A172 (cell line): ENCODE results near the gene LDHAL6B. TPM values are rescaled to one million over a fixed set of nuclear protein-coding genes. Genes with fewer than 3 reads are reported as not detected.
A peak's percentile ranks its signal among the peaks of the same experiment; 100 is the strongest.

ENCODE experiments used
- DNase-seq: peaks from one replicate; pipeline ENCODE4 v3.0.0-alpha.2; 2015; ENCODE audit warnings: low spot score
- total RNA-seq: library from RNA; depleted of rRNA; stranded (reverse); fragments of >200 nt; shearing (Covaris generic); gene quantifications from 2 replicates; pipeline ENCODE4 v1.2.3, GENCODE V29; 2014

Gene LDHAL6B
- total RNA-seq, 1 experiment from 2014 or later = not detected

GRCh38 chr15:59177317-59177660 is 29.4 kb upstream of the LDHAL6B start:
- DNase-seq = no peak

DNA sequence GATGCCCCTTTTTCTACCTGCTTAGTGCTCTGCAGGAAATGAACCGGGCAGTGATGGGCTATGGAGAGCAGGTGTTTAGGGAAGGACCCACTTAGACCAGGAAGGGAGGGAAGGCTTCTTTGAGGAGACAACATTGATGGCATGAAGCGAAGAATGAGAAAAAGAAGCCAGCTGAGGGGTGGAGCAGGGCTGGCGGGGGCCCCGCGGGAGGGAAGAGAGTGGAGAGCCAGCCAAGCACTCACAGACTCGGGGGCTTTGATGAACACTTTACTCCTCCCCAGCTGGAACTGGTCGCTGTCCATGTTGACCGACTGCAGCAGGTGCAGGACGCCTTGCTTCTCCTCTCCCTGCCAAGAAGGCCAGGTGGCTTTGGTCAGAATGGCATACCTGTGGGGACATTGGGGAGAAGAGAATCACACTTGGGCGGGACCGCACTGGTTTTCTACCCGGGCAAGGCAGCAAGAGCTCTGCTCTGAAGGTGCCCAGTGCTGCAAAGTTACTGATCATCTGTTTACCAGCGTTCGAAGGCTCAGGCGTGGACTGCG is 28.4 kb upstream of the LDHAL6B start:
- no peak for DNase-seq

- no peak for DNase-seq
Observed at GRCh38 chr15:59179717-59180116, 26.9 kb upstream of the LDHAL6B start.

DNA sequence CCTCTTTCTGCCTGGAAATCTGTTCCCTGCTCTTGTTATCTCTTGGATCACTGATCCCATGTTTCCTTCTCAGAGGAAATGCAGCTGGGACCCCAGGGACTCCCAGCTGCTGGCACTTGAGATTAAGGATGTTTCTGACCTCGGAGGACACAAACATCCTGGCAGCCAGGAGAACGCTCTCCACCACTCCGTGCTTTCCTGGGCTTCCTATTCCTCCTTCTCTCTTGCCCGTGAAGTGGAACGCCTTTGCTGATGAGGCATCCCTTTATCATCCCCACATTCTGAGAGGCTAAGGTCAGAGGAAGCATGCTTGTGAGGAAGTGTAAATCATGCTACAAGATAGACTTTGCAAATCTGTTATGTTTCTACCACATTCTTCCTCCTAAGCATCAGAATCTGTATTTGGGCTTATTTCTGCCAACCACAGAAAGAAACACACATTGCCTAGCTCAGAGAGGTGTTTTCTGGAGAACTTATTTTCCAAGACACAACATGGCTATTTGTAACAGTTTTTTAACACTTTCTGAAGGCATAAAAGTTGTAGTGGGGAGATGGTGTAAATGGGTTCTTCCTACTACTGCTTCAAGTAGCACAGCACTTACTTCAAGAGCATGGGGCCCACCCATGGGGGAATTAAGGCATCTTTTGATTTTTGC is 25.6 kb upstream of the LDHAL6B start:
- no peak for DNase-seq

DNA sequence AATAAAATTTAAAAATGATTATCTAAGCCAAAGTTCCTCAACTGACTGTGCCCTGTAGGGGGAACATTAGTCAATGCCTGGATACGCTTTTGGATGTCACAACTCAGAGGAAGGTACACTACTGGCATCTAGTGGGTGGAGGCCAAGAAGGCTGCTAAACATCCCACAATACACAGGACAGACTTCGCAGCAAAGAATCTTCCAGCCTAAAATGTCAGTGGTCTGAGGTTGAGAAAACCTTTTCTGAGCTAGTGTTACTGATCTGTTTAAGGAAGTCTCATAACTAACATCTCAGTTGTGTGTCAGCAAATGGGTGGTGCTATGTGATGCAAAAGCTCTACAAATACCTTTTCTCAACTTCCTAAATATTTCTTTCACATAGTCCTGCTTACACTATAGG is 20.9 kb upstream of the LDHAL6B start:
- DNase-seq = no peak

DNA sequence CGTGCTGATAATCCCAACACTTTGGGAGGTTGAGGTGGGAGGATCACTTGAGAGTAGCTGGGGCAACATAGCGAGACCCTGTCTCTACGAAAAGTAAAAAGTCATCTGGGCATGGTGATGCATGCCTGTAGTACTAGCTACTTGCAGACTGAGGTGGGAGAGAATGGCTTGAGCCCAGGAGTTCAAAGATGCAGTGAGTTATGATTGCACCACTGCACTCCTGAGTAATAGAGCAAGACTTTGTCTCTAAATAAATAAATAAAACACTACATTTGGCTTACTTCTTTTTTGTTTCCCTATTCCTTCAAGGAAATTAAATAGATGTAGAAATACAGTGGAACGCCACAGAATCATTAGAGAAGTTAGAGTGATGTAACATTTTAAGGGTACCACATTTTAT is 20.1 kb upstream of the LDHAL6B start:
- DNase-seq = no peak

GRCh38 chr15:59189241-59189640 is 17.4 kb upstream of the LDHAL6B start:
- DNase-seq = no peak

GRCh38 chr15:59190291-59190690 is 16.4 kb upstream of the LDHAL6B start:
- no peak for DNase-seq

GRCh38 chr15:59191855-59192237 is 14.8 kb upstream of the LDHAL6B start:
- DNase-seq = peak; percentile 91

GRCh38 chr15:59194639-59195325 is 11.9 kb upstream of the LDHAL6B start:
- DNase-seq = no peak

GRCh38 chr15:59196416-59196815 is 10.2 kb upstream of the LDHAL6B start:
- DNase-seq = no peak

- DNase-seq = no peak
Observed at GRCh38 chr15:59197454-59197853, 9.2 kb upstream of the LDHAL6B start.

DNA sequence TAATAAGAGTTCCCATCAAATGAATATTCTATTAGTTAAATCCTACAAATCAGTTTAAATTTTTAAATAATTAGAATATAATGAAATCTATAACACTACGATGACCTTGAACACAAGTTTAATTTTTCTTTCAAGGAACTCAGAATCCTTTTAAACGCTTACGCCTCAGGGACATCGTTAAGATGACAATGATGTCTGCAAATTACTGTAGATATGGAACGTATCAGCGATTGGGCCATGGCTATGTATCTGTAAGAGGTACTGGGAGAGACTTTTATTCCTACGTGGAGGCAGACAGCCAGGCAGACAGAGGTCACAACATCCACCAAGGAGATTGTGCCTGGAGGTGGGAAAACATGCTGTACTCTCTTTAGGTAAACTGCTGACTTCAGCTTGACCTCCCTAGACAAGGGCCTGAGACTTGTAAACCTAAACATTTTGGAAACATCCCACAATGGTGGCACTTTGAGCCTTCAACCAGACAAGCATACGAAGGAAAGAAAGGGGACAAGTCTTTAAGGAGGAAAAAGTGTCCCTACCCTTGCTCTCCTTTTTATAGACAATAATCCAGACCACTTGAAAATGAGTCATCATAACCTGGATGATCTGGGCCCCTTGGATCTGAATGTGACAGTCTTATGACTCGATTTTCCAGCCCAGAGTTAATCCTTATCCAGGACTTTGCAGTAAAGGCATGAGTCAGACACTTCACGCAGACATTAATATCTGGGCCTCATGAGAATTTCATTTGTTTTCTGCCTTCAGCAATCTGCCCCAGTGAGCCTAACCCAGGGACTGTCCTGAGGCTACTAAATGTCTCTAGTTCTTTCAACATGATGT is 6.8 kb upstream of the LDHAL6B start:
- peak; percentile 92 for DNase-seq

DNA sequence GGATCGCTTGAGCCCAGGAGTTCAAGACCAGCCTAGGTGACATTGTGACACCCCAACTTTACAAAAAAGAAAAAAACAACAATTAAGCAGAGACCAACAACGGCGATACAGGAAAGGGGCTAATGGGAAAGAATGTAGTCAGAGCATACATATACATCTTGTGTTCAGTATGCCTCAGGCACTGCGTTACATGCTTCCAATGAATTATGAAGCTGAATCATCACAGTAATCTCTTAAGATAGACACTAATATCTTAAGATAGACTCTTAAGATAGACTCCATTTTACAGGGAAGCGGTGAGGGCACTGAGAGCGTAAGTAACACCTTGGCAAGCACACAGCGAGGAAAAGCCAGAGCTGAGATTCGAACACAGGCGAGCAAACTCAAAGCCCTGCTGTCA is 6.1 kb upstream of the LDHAL6B start:
- DNase-seq = peak; percentile 66

DNA sequence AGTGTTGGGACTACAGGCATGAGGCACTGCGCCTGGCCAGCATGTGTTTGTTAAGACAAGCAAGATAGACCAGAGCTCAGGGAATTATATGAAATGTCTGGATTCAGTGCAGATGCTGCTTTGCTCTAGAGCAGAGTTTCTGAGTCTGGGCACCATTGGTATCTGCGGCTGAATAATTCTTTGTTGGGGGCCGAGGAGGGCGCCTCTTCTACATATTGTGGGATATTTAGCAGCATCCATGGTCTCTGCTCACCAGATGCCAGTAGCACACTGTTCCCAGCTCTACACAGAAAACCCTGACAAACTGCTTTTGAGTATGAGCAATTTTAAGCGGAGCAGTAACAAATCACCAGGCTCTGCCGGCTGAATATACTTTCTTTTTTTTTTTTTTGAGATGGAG is 3.6 kb upstream of the LDHAL6B start:
- DNase-seq = no peak

GRCh38 chr15:59203657-59204056 is 3.0 kb upstream of the LDHAL6B start:
- DNase-seq = no peak

DNA sequence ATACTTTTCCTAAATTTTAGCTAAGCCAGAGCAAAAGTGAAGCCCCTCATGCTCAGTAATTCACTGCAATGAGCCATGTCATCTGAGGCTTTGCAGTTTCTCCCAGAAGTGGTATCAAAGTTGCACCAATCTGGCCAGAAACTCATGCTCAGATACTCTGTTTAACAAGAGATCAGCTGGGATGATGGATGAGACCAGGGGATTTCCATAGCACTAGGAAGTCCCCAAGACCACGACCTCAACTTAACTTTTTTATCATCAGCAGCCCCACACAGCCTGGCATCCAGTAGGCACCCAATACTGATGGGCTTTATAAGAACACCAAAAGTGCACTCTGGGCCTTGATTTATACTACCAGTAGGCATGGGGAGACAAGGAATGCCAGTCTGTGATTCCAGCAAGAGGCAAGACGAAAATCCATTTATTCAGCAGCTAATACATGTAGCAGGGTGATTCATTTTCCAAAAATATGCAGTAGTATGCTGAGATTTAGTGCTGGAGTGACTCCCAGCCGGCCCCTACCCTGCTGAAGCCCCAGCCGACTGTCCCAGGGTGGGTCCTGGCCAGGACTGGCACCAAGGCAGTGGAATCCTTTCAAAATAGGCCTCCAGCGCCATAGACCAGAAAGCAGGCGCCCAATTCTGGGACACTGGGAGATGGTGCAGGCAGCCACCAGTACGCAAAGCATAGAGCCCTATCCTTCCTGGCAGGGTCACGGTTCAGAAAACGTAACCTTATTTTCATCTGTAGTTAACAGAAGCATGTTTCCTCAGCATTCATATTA is 612 bp upstream of the LDHAL6B start:
- DNase-seq = no peak

GRCh38 chr15:59208613-59209249 is 2.1 kb downstream of the LDHAL6B start:
- no peak for DNase-seq

DNA sequence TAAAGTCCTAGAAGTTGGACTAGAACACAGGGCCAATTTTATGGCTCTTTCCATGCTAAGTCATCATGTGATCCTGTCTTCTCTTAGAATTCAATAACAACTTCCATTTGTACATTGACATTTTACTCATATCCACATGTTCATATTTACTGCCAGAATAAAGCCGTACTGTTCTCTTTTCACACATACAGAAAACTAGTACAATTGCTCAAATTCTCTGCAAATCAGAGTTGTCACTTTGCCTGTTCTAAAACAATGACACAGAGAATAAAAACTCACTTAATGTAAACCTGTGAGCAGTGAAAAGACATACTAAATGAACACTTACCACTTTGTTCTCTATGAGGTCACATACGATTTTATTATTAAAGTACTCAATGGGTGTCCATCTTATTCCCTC is 3.5 kb downstream of the LDHAL6B start:
- no peak for DNase-seq

- no peak for DNase-seq
Observed at GRCh38 chr15:59216911-59217310, 10.3 kb downstream of the LDHAL6B start.

- no peak for DNase-seq
Observed at GRCh38 chr15:59217876-59218498, 11.3 kb downstream of the LDHAL6B start.
